OCI-LY1 (cell line): ENCODE data around the gene PDE3B.
"Not testable (repeated sequence)": the region's sequence is repeated elsewhere in the genome, so short reads cannot be mapped to it uniquely, and the experiment has no call there.

ENCODE experiments used
- H2AFZ ChIP-seq: fragments of 200-600 bp; sonication (generic), shearing (Covaris generic); 2 replicates; pipeline ENCODE4 v1.6.0; 2014; ENCODE audit warnings: antibody characterized with exemption, mild to moderate bottlenecking, low read length
- H3F3A ChIP-seq: fragments of 200-600 bp; sonication (generic), shearing (Covaris generic); 2 replicates; pipeline ENCODE4 v1.6.0; 2014; ENCODE audit warnings: mild to moderate bottlenecking, antibody characterized with exemption, low read length, moderate library complexity; ENCODE audit not compliant: insufficient read depth
- H3K27ac ChIP-seq: fragments of 200-600 bp; sonication (generic); 2 replicates; pipeline ENCODE4 v1.5.1; 2014; ENCODE audit warnings: low read length, mixed run types, mild to moderate bottlenecking, low read depth; ENCODE audit not compliant: poor library complexity, severe bottlenecking
- H3K27me3 ChIP-seq: fragments of 200-600 bp; sonication (generic); 2 replicates; pipeline ENCODE4 v1.6.0; 2014; ENCODE audit warnings: antibody characterized with exemption, mild to moderate bottlenecking, low read length, moderate library complexity; ENCODE audit not compliant: insufficient read depth
- H3K36me3 ChIP-seq: fragments of 200-600 bp; sonication (generic); 2 replicates; pipeline ENCODE4 v1.6.1; 2014; ENCODE audit warnings: mild to moderate bottlenecking, antibody characterized with exemption, low read length, moderate library complexity, mixed read lengths; ENCODE audit not compliant: insufficient read depth
- H3K4me1 ChIP-seq: fragments of 200-600 bp; sonication (generic); 2 replicates; pipeline ENCODE4 v1.5.1; 2014; ENCODE audit warnings: mild to moderate bottlenecking, low read length, moderate library complexity; ENCODE audit not compliant: insufficient read depth, severe bottlenecking
- H3K4me2 ChIP-seq: fragments of 200-600 bp; sonication (generic), shearing (Covaris generic); 2 replicates; pipeline ENCODE4 v1.6.1; 2014; ENCODE audit warnings: low read length
- H3K4me3 ChIP-seq: fragments of 200-600 bp; sonication (generic); 2 replicates; pipeline ENCODE4 v1.5.1; 2014; ENCODE audit warnings: low read length, low read depth, mild to moderate bottlenecking, mixed read lengths; ENCODE audit not compliant: poor library complexity, severe bottlenecking
- H3K79me2 ChIP-seq: fragments of 200-600 bp; shearing (Covaris generic); 2 replicates; pipeline ENCODE4 v1.6.1; 2016; ENCODE audit warnings: mixed run types, low read length, mixed read lengths; ENCODE audit not compliant: insufficient read depth
- H3K9ac ChIP-seq: fragments of 200-600 bp; sonication (generic), shearing (Covaris generic); 2 replicates; pipeline ENCODE4 v1.6.1; 2014; ENCODE audit warnings: mild to moderate bottlenecking, low read length, mixed read lengths
- H3K9me2 ChIP-seq: fragments of 200-600 bp; sonication (generic), shearing (Covaris generic); 2 replicates; pipeline ENCODE4 v1.6.1; 2014; ENCODE audit warnings: low read depth, mild to moderate bottlenecking, low read length, mixed read lengths
- H3K9me3 ChIP-seq: fragments of 200-600 bp; shearing (Covaris generic); 2 replicates; pipeline ENCODE4 v1.6.1; 2014; ENCODE audit warnings: low read length, mixed read lengths
- H4K20me1 ChIP-seq: fragments of 200-600 bp; sonication (generic), shearing (Covaris generic); 2 replicates; pipeline ENCODE4 v1.6.0; 2016; ENCODE audit warnings: mild to moderate bottlenecking, low read length; ENCODE audit not compliant: insufficient read depth
- CTCF ChIP-seq: fragments of 200-600 bp; sonication (generic), shearing (Covaris generic); IDR thresholded peaks from 2 replicates; pipeline ENCODE4 v1.5.1; 2017; ENCODE audit warnings: mild to moderate bottlenecking, antibody characterized with exemption, low read length, moderate library complexity, mixed read lengths
- EZH2 ChIP-seq: fragments of 200-600 bp; sonication (generic), shearing (Covaris generic); IDR thresholded peaks from 2 replicates; pipeline ENCODE4 v1.8.0; 2017; ENCODE audit warnings: borderline replicate concordance, mixed run types, mild to moderate bottlenecking, antibody characterized with exemption, low read length, moderate library complexity, mixed read lengths

The PDE3B gene

GRCh38 chr11:14793546-14793945, 149.9 kb downstream of the PDE3B start:
- Histone ChIP-seq H3K27me3 (no peaks in the 10 kb centered on the region), H3F3A (no peaks in the 10 kb centered on the region)
- TF ChIP-seq EZH2 (no peak), CTCF (no peak)

GRCh38 chr11:14796028-14796427, 152.4 kb downstream of the PDE3B start:
- not testable (repeated sequence) for H3F3A ChIP-seq, H2AFZ ChIP-seq, H4K20me1 ChIP-seq, H3K27ac ChIP-seq, H3K4me2 ChIP-seq, H3K79me2 ChIP-seq, H3K9me2 ChIP-seq, H3K4me3 ChIP-seq, H3K36me3 ChIP-seq, H3K27me3 ChIP-seq, H3K9me3 ChIP-seq, H3K9ac ChIP-seq, H3K4me1 ChIP-seq

More at GRCh38 chr11:14793546-14793945, 149.9 kb downstream of the PDE3B start:
- Histone ChIP-seq H3K4me3 (no peak overlapping the region), H3K4me1 (peaks cover 13% of the 10 kb centered on the region), H3K9ac (no peak overlapping the region), H4K20me1 (no peaks in the 10 kb centered on the region), H2AFZ (no peak overlapping the region), H3K36me3 (no peaks in the 10 kb centered on the region), H3K9me3 (no peaks in the 10 kb centered on the region), H3K27ac (no peak overlapping the region), H3K79me2 (no peaks in the 10 kb centered on the region), H3K9me2 (no peaks in the 10 kb centered on the region), H3K4me2 (no peak overlapping the region)

GRCh38 chr11:14803846-14804245, 160.2 kb downstream of the PDE3B start:
- Histone ChIP-seq H3K27me3 (no peaks in the 10 kb centered on the region), H4K20me1 (no peaks in the 10 kb centered on the region), H3K4me1 (no peaks in the 10 kb centered on the region), H3K9me3 (no peaks in the 10 kb centered on the region), H2AFZ (no peak overlapping the region), H3K36me3 (no peaks in the 10 kb centered on the region), H3K4me3 (no peak overlapping the region), H3K4me2 (no peak overlapping the region), H3K9me2 (no peaks in the 10 kb centered on the region), H3K9ac (no peak overlapping the region), H3K79me2 (no peaks in the 10 kb centered on the region), H3K27ac (no peak overlapping the region), H3F3A (no peaks in the 10 kb centered on the region)
- TF ChIP-seq EZH2 (no peak), CTCF (no peak)

- no peaks in the 10 kb centered on the region for H3K79me2 ChIP-seq
- no peaks in the 10 kb centered on the region for H3K27me3 ChIP-seq
- H3K36me3 ChIP-seq = no peaks in the 10 kb centered on the region
- H3K4me1 ChIP-seq = no peaks in the 10 kb centered on the region
- peaks cover 5% of the 10 kb centered on the region; the same call in 1 of the 2 replicates for H3K9me3 ChIP-seq
- H3K27ac ChIP-seq = no peak overlapping the region
- H2AFZ ChIP-seq = no peak overlapping the region
- no peak overlapping the region for H3K9ac ChIP-seq
- H3K4me2 ChIP-seq = no peak overlapping the region
- TF ChIP-seq CTCF (no peak), EZH2 (no peak)
- H3K4me3 ChIP-seq = no peak overlapping the region
- H3K9me2 ChIP-seq = no peaks in the 10 kb centered on the region
- H4K20me1 ChIP-seq = no peaks in the 10 kb centered on the region
- H3F3A ChIP-seq = no peaks in the 10 kb centered on the region
These were observed 165.9 kb downstream of the PDE3B start for GRCh38 chr11:14809466-14809865.
